Psoas muscle (tissue), 8 donors: ENCODE measurements around the gene DMD. TPM values are rescaled to one million over a fixed set of nuclear protein-coding genes. Genes with fewer than 3 reads are reported as not detected.

Experiments used
- ATAC-seq, 4 donors: fragments of 200-7000 bp; cut with Tn5 transposase; one replicate each; pipeline ENCODE4 v1.9.1; 2020; ENCODE audit warnings: moderate library complexity in 3 of 4, mild to moderate bottlenecking in 2 of 4
- DNase-seq, 2 donors: peaks; one replicate each; pipeline ENCODE4 v3.0.0-alpha.2; 2020
- H3K27ac ChIP-seq: fragments of 200-600 bp; one replicate; pipeline ENCODE4 v1.8.0; 2022
- H3K27me3 ChIP-seq, 3 donors: fragments of 200-600 bp in 1 of 3; one replicate each; pipeline versions ENCODE4 v1.6.1 to v1.8.0; 2013 to 2022; ENCODE audit warnings: low read length in 2 of 3, mild to moderate bottlenecking in 2 of 3, moderate library complexity in 1 of 3; ENCODE audit not compliant: insufficient read depth in 3 of 3
- H3K36me3 ChIP-seq, 2 donors: fragments of 200-600 bp in 1 of 2; one replicate each; pipeline versions ENCODE4 v1.6.1 to v1.8.0; 2013 to 2022; ENCODE audit warnings: low read depth in 1 of 2, mild to moderate bottlenecking in 1 of 2, moderate library complexity in 1 of 2; ENCODE audit not compliant: insufficient read depth in 1 of 2
- H3K4me1 ChIP-seq: fragments of 200-600 bp; one replicate; pipeline ENCODE4 v1.8.0; 2022
- H3K4me3 ChIP-seq: fragments of 200-600 bp; one replicate; pipeline ENCODE4 v1.8.0; 2022; ENCODE audit warnings: mild to moderate bottlenecking
- H3K9me3 ChIP-seq: fragments of 200-600 bp; one replicate; pipeline ENCODE4 v1.8.0; 2022
- CTCF ChIP-seq: fragments of 200-600 bp; IDR thresholded peaks from one replicate; pipeline ENCODE4 v1.8.0; 2022; ENCODE audit warnings: antibody characterized with exemption
- WGBS, 3 donors: extraction: QIAGEN DNeasy Blood & Tissue Kit; methylation state at CpG; one replicate each; pipeline versions ENCODE4 v1.1.6 to v1.1.7; 2013; 5-methylcytosine and 5-hydroxymethylcytosine counted together
- intact Hi-C, 2 donors: fragments of 100-400 bp; cut with DNase I; formaldehyde crosslinking; loops; one replicate each; pipeline versions ENCODE4 v1.11.0 to v1.14.2; 2022
- polyA plus RNA-seq, 3 donors: library from polyadenylated mRNA; stranded (reverse); fragments of 200-250 nt; gene quantifications; one replicate each; pipeline ENCODE4 v1.2.3, GENCODE V29; 2013
- total RNA-seq, 4 donors: library from RNA; stranded (reverse); fragmentation: NEBNext Ultra II Directional in 2 of 4; extraction: Animal tissue kit (Norgen Biotek cat#: 25700) in 2 of 4; gene quantifications; one replicate each; pipeline versions ENCODE4 v1.2.1 to v1.2.4, GENCODE V29; 2021 to 2023
- donor health status: healthy with polysubstance abuse.
- donor health status: DM: no; HTN: no; CAD: no; lungs with moderate emphysema.
- donor health status: Bipolar disorder and iron deficiency.
- donor health status: healthy.
- donor health status: DM: yes; HTN: yes; CAD: no.
- donor health status: DM: no; HTN: no; CAD: no.
- donor health status: DM: no; HTN: no; CAD: no.
- donor health status: DM: yes; HTN: yes; CAD: no.

Gene DMD
- total and polyA plus RNA-seq, 7 donors: 6.8 to 170 (median 86.5) TPM

GRCh38 chrX:32788936-32789335, 422.4 kb downstream of the DMD start:
- WGBS, 3 donors: 29 to 37% (median 36%) methylated on average over 1 of the region's 1 CpG
- no peak for DNase-seq
- H3K9me3 ChIP-seq: no peaks in the 10 kb centered on the region
- H3K27ac ChIP-seq: peak overlapping the region; percentile 65
- TF ChIP-seq CTCF: no peak
- H3K27me3 ChIP-seq: no peaks in the 10 kb centered on the region
- peak; percentile 72 to 85 (median 78) for ATAC-seq
- no peaks in the 10 kb centered on the region for H3K36me3 ChIP-seq
- intact Hi-C loops: no loop called here
- peaks cover 20% of the 10 kb centered on the region for H3K4me1 ChIP-seq
- H3K4me3 ChIP-seq: no peak overlapping the region

GRCh38 chrX:32780109-32780508, 431.2 kb downstream of the DMD start:
- Histone ChIP-seq H3K27me3 (no peaks in the 10 kb centered on the region), H3K4me3 (no peak overlapping the region), H3K4me1 (no peaks in the 10 kb centered on the region), H3K27ac (no peak overlapping the region), H3K36me3 (no peaks in the 10 kb centered on the region), H3K9me3 (no peaks in the 10 kb centered on the region)
- ATAC-seq: no peak
- DNase-seq: no peak
- WGBS, 3 donors: 88 to 94% (median 88%) methylated on average over 4 of the region's 4 CpGs
- intact Hi-C loops: no loop called here
- TF ChIP-seq CTCF: no peak

GRCh38 chrX:32778965-32779364, 432.4 kb downstream of the DMD start:
- no peak for TF ChIP-seq CTCF
- Histone ChIP-seq H3K27me3 (no peaks in the 10 kb centered on the region), H3K36me3 (no peaks in the 10 kb centered on the region), H3K9me3 (no peaks in the 10 kb centered on the region), H3K4me3 (no peak overlapping the region), H3K4me1 (no peaks in the 10 kb centered on the region), H3K27ac (no peak overlapping the region)
- intact Hi-C loops: no loop called here
- DNase-seq (no peak), ATAC-seq (no peak)
- 71 to 80% (median 72%) methylated on average over 4 of the region's 4 CpGs for WGBS, 3 donors

GRCh38 chrX:32774966-32775365, 436.4 kb downstream of the DMD start:
- DNase-seq: no peak
- no peak for TF ChIP-seq CTCF
- Histone ChIP-seq H3K4me3 (no peak overlapping the region), H3K36me3 (no peaks in the 10 kb centered on the region), H3K27ac (no peak overlapping the region), H3K4me1 (no peaks in the 10 kb centered on the region), H3K9me3 (no peaks in the 10 kb centered on the region), H3K27me3 (no peaks in the 10 kb centered on the region)
- intact Hi-C loops: no loop called here
- no peak for ATAC-seq
- WGBS, 3 donors: 78 to 86% (median 83%) methylated on average over 3 of the region's 3 CpGs

- ATAC-seq: peak; percentile 43 to 74 (median 56)
- 45 to 85% (median 69%) methylated on average over 1 of the region's 1 CpG for WGBS, 3 donors
- Histone ChIP-seq H3K27me3 (no peaks in the 10 kb centered on the region), H3K27ac (peak overlapping the region; percentile 46), H3K4me3 (no peak overlapping the region), H3K4me1 (no peaks in the 10 kb centered on the region), H3K36me3 (no peaks in the 10 kb centered on the region), H3K9me3 (no peaks in the 10 kb centered on the region)
- intact Hi-C loops: no loop called here
- no peak for DNase-seq
- no peak for TF ChIP-seq CTCF
Observed at GRCh38 chrX:32749070-32749469, 462.3 kb downstream of the DMD start.
